PC-3 (cell line): ENCODE results near the gene NFE2L1.

Source experiments
- EZH2 ChIP-seq: fragments of 300-600 bp; sonication (generic); IDR thresholded peaks from one replicate; pipeline ENCODE4 v1.6.1; 2017; ENCODE audit warnings: antibody characterized with exemption, mild to moderate bottlenecking, low read length; ENCODE audit not compliant: unreplicated experiment
- EZH2phosphoT487 ChIP-seq: fragments of 300-600 bp; sonication (generic); IDR thresholded peaks from 2 replicates; pipeline ENCODE4 v1.6.1; 2018; ENCODE audit warnings: mild to moderate bottlenecking, antibody characterized with exemption, low read length, borderline replicate concordance
- TF ChIP-seq, protein P1 (sequence below): fragments of 300-600 bp; sonication (generic); conservative IDR thresholded peaks from 2 replicates; pipeline ENCODE4 v1.5.1; 2017; ENCODE audit warnings: antibody characterized with exemption, low read depth, mild to moderate bottlenecking, low read length

DNA sequence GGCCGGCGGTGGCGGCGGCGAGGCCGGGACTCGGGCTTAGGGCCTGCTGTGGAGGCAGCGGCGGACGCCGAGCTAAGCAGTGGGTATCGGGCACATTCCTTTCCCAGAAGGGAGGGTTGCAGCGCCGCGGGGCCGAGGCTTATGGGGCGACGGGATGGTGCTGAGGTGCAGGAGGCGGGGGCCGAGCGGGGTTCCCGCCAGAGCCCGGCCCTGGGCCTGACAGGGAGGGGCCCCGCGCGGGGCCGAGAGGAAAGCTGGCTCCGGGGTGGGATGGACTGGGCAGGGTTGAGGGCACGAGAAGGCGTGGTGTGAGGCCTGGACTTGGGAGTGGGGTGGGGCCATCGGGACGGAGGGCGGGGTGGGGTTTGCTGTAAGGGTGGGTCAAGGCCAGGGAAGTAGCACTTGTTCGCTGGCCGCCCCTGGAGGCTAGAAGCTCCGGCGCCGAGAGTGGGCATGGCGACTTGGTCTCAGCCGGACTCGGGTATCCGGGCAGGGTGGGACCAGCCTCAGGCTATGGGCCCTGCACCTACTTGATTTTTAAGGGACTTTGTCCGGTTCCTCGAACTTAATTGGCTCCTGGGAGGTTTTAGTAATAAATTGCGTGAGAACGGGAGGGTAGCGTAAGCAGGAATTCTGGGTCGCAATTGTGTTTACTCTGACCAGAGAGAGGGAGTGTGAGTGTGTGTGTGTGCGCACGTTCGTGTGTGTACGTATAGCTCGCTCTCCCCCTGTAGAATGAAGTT, 396 bp downstream of the NFE2L1 start:
- TF ChIP-seq, protein P1, sequence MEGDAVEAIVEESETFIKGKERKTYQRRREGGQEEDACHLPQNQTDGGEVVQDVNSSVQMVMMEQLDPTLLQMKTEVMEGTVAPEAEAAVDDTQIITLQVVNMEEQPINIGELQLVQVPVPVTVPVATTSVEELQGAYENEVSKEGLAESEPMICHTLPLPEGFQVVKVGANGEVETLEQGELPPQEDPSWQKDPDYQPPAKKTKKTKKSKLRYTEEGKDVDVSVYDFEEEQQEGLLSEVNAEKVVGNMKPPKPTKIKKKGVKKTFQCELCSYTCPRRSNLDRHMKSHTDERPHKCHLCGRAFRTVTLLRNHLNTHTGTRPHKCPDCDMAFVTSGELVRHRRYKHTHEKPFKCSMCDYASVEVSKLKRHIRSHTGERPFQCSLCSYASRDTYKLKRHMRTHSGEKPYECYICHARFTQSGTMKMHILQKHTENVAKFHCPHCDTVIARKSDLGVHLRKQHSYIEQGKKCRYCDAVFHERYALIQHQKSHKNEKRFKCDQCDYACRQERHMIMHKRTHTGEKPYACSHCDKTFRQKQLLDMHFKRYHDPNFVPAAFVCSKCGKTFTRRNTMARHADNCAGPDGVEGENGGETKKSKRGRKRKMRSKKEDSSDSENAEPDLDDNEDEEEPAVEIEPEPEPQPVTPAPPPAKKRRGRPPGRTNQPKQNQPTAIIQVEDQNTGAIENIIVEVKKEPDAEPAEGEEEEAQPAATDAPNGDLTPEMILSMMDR: no peak
- no peak for TF ChIP-seq EZH2phosphoT487
- TF ChIP-seq EZH2: no peak
